ENCODE measurements around the gene RPS6KL1. TPM values are rescaled to one million over a fixed set of nuclear protein-coding genes. Genes with fewer than 3 reads are reported as not detected.

Gene RPS6KL1, protein sequence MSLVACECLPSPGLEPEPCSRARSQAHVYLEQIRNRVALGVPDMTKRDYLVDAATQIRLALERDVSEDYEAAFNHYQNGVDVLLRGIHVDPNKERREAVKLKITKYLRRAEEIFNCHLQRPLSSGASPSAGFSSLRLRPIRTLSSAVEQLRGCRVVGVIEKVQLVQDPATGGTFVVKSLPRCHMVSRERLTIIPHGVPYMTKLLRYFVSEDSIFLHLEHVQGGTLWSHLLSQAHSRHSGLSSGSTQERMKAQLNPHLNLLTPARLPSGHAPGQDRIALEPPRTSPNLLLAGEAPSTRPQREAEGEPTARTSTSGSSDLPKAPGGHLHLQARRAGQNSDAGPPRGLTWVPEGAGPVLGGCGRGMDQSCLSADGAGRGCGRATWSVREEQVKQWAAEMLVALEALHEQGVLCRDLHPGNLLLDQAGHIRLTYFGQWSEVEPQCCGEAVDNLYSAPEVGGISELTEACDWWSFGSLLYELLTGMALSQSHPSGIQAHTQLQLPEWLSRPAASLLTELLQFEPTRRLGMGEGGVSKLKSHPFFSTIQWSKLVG
- total RNA-seq (10 to 100 TPM in 8 of 9 donors, 1 to 10 TPM in 1; 8.3 to 26.8 (median 17.8) TPM), polyA plus RNA-seq (10 to 100 TPM; 12.0 to 18.6 TPM)
- long read RNA-seq, donor 1, partial matches to known transcripts, result 2 of 23 reads
- long read RNA-seq, donor 1, other reads (novel, unspliced or antisense), result 17 of 23 reads
- long read RNA-seq, donor 2, partial matches to known transcripts, result 12 of 40 reads
- long read RNA-seq, donor 2, other reads (novel, unspliced or antisense), result 23 of 40 reads
- long read RNA-seq, donor 3, partial matches to known transcripts, result 3 of 24 reads
- long read RNA-seq, donor 3, other reads (novel, unspliced or antisense), result 18 of 24 reads

DNA sequence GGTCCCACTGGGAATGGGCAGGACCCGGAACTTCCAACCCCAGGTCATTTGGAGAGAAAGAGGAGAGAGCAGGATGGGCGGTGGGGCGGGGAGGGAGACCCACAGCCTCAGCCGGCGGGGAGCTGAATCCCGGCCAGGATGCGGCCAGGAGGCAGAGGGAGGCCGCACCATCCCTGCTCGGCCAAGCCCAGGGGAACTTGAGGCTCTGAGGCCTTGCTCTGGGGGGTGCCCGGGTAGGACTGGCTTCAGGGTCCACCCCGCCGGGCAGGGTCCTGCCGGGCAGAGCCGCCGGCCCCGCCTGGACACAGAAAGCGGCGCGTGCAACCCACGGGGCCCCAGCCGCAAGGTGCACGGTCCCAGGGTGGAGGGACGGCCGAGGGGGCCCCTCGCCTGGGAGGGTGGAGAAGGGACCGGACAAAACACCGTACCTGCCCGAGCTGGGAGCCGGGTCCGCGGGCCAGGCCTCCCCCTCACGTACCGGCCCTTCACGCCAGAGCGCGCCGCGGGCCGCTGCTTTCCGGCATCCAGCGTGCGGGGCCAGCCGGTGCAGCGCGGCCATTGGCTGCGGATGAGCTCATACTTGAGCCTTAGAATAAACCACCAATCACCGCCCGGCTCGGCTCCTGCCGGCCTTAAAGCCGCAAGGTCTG lies at the start of gene RPS6KL1:
RPS6KL1 (minus strand) TSS at position 509 of the 650 bp plus-strand sequence. CDS start 1,719 bp downstream, outside the sequence.
- ATAC-seq, result peak; percentile 90 to 98 (median 97)
- 0 to 4% (median 3%) methylated on average over 24 to 51 of the region's 51 CpGs for WGBS, 4 donors

DNA sequence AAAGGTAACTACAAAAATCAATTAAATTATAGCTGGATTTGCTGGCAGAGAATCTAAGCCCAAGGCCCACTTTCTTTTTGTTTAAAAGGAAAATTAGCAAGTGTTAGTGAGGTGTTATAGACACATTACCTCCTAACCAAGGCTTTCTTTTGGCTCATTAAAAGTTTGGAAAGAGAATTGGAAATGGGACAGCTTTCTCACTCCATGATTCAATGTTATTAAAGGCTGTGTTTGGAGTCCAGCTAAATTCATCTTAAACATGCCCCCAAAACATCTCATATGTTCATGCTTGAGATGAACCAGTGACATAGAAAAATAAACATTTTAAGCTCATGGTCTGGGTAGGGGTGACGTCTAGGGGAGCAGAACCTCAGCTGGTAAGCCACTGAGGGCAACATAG lies 45.8 kb upstream of the RPS6KL1 start:
- H3K4me3 ChIP-seq, result no peak overlapping the region
- no peak overlapping the region for H3K27ac ChIP-seq
- 74 to 84% (median 76%) methylated on average over 1 of the region's 1 CpG for WGBS, 4 donors
- no peaks in the 10 kb centered on the region for H3K9me3 ChIP-seq
- intact Hi-C loops (cut with DNase I), result no loop called here
- H3K27me3 ChIP-seq, result no peaks in the 10 kb centered on the region
- ATAC-seq (no peak), DNase-seq (no peak)
- peaks cover 4 to 41% (median 24%) of the 10 kb centered on the region in 12 donors for H3K4me1 ChIP-seq
- no peak for TF ChIP-seq POLR2A (IDR thresholded peaks at IDR 0.05)
- TF ChIP-seq, protein P1, sequence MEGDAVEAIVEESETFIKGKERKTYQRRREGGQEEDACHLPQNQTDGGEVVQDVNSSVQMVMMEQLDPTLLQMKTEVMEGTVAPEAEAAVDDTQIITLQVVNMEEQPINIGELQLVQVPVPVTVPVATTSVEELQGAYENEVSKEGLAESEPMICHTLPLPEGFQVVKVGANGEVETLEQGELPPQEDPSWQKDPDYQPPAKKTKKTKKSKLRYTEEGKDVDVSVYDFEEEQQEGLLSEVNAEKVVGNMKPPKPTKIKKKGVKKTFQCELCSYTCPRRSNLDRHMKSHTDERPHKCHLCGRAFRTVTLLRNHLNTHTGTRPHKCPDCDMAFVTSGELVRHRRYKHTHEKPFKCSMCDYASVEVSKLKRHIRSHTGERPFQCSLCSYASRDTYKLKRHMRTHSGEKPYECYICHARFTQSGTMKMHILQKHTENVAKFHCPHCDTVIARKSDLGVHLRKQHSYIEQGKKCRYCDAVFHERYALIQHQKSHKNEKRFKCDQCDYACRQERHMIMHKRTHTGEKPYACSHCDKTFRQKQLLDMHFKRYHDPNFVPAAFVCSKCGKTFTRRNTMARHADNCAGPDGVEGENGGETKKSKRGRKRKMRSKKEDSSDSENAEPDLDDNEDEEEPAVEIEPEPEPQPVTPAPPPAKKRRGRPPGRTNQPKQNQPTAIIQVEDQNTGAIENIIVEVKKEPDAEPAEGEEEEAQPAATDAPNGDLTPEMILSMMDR (IDR thresholded peaks at IDR 0.05), result no peak
- no peaks in the 10 kb centered on the region for H3K36me3 ChIP-seq

More for the DNA sequence above, at the start of gene RPS6KL1:
- H3K9me3 ChIP-seq, result no peaks in the 10 kb centered on the region
- peak within 1 kb of the TSS in 10 of 12 donors; percentile 33 to 81 (median 72) for H3K27ac ChIP-seq
- peak; percentile 86 to 92 (median 88) for DNase-seq
- peaks cover 0 to 26% (median 12%) of the 10 kb centered on the region in 12 donors for H3K4me1 ChIP-seq
- intact Hi-C loops (cut with DNase I), result no loop called here
- peaks cover 0 to 5% (median 0%) of the 10 kb centered on the region in 9 donors for H3K27me3 ChIP-seq
- H3K4me3 ChIP-seq, result peak within 1 kb of the TSS; percentile 45 to 96 (median 77)
- peaks cover 0 to 4% (median 0%) of the 10 kb centered on the region in 9 donors for H3K36me3 ChIP-seq
- peak in 1 of 2 donors; percentile 47 for TF ChIP-seq POLR2A (IDR thresholded peaks at IDR 0.05)
- TF ChIP-seq, protein P1 (IDR thresholded peaks at IDR 0.05), result peak in 1 of 12 donors; percentile 14

DNA sequence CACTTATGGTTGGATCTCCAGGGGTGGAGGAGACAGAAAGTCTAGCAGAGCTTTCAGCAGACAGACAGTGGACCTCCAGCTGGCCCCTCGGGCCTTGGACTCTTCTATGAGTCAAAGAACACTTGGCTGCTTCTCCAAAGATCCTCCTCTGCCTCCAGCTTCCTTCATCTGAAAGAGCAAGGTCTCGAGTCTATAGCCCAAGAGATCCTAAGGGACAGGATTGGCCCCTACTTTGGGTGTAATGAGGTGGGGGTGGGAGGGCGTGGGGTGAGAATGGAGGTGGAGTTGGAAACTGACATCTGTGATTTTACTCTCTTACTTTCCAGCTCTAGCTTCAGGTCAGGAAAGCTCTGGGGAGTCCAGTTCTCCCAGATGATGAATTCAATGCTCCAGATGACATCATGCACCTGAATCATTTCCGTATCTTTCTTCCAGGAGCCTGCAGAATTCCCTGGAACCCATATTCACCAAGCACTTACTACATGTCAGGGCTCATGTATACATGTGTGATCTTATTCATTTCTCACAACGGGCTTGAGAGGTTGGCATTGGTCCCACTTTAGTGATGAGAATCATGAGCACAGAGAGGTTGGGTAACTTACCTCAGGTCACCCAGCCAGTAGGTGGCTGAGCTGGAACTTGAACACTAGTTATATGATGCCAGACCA lies 42.6 kb upstream of the RPS6KL1 start:
- TF ChIP-seq, protein P1 (IDR thresholded peaks at IDR 0.05), result no peak
- TF ChIP-seq POLR2A (IDR thresholded peaks at IDR 0.05), result no peak
- no peak for DNase-seq
- peaks cover 0 to 35% (median 16%) of the 10 kb centered on the region in 12 donors for H3K4me1 ChIP-seq
- intact Hi-C loops (cut with DNase I), result no loop called here
- no peaks in the 10 kb centered on the region for H3K27me3 ChIP-seq
- no peak overlapping the region for H3K4me3 ChIP-seq
- H3K9me3 ChIP-seq, result no peaks in the 10 kb centered on the region
- peak overlapping the region in 10 of 12 donors; percentile 2 to 83 (median 64) for H3K27ac ChIP-seq
- ATAC-seq, result peak in 2 of 4 donors; percentile 68 to 80
- H3K36me3 ChIP-seq, result no peaks in the 10 kb centered on the region
- WGBS, 4 donors, result 59 to 66% (median 61%) methylated on average over 5 of the region's 5 CpGs

Measured in heart left ventricle (tissue), 16 donors.